PC-9 (cell line): ENCODE results near the gene ADGRD2.

Source experiments
- CTCF ChIP-seq: fragments of 200-600 bp; sonication (generic); conservative IDR thresholded peaks from 2 replicates; pipeline ENCODE4 v1.6.1; 2017; ENCODE audit warnings: mixed run types, antibody characterized with exemption, mild to moderate bottlenecking, moderate library complexity
- EZH2 ChIP-seq: fragments of 200-600 bp; sonication (generic); IDR thresholded peaks from 2 replicates; pipeline ENCODE4 v1.8.0; 2017; ENCODE audit warnings: antibody characterized with exemption, low read depth

DNA sequence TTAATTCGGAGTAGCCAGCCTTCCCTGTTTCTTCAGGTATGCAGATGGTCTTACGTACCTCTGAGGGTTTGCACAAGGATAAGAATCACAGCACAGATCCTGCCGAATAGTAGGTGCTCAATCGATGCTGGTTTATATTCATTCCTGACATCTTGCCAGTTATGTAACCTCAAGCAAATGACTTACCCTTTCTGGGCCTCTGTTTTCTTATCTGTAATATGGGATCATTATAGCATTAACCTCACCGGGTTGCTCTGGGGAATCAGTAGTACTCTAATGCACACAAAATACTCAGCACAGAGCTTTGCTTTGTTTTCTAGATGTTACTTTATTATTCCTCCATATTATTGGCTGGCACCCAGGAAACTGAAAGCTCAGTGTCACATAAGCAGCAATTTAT lies 64.6 kb downstream of the ADGRD2 start:
- TF ChIP-seq CTCF (no peak), EZH2 (no peak)
